Ovary (tissue), 3 donors: Measurements from ENCODE around the gene GULP1.

Experiments used
- EP300 ChIP-seq: sonication (generic); formaldehyde crosslinking; IDR thresholded peaks from one replicate; pipeline ENCODE4 v1.6.1; 2017; ENCODE audit warnings: antibody characterized with exemption
- TF ChIP-seq, protein P1 (sequence below), 3 donors: fragments of 450-650 bp in 2 of 3; fragments of 200-600 bp in 1 of 3; IDR thresholded peaks; one replicate each; pipeline versions ENCODE4 v1.5.1 to v1.8.0; 2016 to 2022; ENCODE audit warnings: antibody characterized with exemption in 3 of 3, mild to moderate bottlenecking in 1 of 3
- donor health status: DM: no; HTN: no; CAD: no.

DNA sequence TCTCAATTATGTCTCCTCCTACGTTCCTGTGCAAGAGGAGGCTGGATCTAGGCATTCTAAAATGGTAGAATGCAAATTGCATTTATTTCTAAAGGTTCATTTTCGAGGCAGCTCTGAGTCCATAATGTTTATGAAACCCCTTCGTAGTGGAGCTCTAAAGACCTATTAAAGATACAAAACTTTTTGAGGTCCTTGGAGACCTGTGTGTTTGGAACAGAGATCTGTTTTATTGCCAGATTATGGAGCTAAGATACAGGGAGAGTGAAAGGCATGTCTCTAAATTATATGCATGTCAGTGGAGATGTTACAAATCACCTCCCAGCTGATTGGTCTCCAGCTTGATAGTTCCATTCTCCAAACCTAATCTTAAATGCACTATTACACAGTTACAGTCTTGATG lies 335.8 kb downstream of the GULP1 start:
- TF ChIP-seq, protein P1, sequence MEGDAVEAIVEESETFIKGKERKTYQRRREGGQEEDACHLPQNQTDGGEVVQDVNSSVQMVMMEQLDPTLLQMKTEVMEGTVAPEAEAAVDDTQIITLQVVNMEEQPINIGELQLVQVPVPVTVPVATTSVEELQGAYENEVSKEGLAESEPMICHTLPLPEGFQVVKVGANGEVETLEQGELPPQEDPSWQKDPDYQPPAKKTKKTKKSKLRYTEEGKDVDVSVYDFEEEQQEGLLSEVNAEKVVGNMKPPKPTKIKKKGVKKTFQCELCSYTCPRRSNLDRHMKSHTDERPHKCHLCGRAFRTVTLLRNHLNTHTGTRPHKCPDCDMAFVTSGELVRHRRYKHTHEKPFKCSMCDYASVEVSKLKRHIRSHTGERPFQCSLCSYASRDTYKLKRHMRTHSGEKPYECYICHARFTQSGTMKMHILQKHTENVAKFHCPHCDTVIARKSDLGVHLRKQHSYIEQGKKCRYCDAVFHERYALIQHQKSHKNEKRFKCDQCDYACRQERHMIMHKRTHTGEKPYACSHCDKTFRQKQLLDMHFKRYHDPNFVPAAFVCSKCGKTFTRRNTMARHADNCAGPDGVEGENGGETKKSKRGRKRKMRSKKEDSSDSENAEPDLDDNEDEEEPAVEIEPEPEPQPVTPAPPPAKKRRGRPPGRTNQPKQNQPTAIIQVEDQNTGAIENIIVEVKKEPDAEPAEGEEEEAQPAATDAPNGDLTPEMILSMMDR (IDR thresholded peaks at IDR 0.05): no peak
- no peak for TF ChIP-seq EP300
